Activated naive CD4-positive, alpha-beta T cell (primary cell): ENCODE results near the gene CTNNBL1.

Source experiments
- DNase-seq, 4 experiments: peaks; one replicate each; lab custom pipeline; 2025; lab: John Stamatoyannopoulos, UW

Gene CTNNBL1

DNA sequence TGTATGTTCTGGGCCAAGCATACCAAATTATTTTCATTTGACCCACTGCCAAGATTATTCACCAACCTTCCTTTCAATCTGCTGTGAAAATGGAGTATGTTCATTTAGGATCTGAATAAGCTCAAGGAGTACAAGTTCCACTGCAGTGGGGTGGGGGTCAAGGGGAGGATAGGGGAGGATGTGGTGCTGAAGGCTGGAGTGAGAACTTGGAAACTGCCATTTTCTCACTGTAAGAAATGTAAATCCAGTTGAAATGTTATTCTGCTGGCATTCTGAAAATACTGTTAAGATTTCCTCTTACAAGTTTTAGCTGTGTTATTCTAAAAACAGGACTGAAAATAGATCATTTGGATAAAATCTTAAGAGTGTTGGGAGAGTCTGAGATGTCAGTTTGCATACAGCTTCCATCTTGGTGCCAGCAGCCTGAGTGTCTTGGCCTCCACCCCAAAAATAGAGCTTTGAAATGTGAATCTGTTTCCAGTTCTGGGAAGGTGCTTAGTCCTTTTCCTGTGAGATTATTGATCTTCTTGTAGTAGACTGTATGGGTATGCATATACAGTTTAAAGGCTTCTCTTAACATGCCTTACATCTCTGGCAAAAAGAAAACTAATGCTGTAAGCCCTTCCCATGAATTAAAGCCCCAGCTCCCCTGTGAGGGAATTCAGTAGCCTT is 84.3 kb downstream of the CTNNBL1 start:
- DNase-seq = no peak

DNA sequence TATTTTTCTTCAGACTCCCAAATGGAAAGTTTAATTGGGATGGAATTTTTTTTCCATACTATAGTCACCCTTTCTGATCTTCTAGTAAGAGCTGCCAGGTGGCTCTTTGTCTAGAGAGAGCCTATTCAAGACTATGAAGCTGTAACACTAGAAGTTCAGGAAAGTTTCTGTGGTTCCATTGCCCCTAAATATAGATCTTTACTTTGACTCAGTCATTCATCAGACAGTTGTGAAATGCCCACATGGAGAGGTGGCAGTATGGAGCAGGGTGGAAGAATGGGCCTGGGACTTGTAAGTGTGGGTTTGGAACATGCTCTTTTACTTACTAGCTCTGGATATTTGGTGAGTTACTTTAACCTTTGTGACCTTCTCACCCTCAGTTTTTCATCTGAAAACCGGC is 87.8 kb downstream of the CTNNBL1 start:
- DNase-seq = no peak

DNA sequence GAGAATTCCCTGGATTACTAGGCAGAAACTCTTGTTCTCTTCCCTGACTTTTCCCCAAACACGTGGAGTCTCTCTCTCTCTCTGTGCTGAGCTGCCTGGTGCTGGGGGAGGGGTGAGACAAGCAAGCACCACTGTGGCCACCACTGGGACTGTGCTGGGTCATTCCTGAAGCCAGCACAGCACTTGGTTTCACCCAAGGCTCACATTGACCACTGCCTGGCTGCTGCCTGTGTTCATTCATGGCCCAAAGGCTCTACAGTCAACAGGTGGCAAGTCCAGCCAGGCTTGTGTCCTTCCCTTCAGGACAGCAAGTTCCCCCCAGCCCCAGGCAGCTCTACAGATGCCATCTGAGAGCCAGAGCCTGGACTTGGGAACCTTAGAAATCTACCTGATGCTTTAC is 92.2 kb downstream of the CTNNBL1 start:
- DNase-seq = no peak

DNA sequence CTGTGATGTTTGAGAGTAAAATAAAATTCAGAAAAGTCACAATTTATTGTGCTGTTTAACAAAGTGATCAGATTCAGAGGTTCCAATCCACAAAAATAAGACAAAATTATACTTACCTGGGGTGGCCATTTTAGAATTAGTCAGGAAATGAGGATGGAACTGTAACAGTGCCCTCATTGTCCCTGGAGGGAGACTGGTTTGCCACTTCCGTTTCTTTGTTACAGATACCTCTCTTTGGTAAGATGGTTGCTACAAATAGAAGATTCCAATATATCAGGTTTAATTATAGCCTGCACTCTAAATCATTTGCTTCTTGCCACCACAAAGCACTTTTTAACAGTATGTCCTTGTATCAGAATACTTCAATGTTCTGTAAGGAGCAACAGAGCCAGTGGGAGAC is 95.6 kb downstream of the CTNNBL1 start:
- no peak for DNase-seq

DNA sequence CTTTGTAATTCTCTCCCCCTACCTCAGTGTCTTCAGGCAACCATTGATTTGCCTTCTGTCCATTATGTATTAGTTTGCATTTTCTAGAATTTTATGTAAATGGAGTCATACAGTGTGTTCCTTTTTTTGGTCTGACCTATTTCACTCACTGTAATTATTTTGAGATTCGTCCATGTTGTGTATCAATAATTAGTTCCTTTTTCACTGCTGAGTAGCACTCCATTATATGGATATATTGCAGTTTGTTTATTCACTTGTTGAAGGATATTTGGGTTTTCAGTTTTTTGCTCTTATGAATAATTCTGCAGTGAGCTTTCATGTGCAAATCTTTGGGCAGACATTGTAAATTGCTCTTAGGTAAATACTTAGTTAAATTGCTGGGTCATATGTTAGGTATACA is 97.1 kb downstream of the CTNNBL1 start:
- DNase-seq = no peak

DNA sequence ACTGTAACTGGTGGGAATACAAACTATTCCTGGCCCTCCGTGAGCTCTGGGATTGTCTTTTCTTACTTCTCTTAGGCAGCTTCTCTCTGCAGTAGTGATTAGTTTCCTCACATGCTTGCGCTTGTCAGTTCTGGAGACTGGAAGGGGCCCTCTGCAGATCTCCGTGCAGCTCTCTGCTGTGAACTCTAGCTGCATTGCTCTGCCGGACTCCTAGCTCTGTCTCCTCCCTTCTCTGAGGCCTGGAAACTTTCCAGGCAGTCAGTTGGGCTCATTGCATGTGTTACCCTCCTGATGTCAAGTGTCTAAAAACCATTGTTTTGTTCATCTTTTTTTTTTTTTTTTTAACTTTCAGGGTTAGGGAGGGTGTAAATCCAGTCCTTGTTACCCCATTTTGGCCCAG is 102.3 kb downstream of the CTNNBL1 start:
- no peak for DNase-seq

DNA sequence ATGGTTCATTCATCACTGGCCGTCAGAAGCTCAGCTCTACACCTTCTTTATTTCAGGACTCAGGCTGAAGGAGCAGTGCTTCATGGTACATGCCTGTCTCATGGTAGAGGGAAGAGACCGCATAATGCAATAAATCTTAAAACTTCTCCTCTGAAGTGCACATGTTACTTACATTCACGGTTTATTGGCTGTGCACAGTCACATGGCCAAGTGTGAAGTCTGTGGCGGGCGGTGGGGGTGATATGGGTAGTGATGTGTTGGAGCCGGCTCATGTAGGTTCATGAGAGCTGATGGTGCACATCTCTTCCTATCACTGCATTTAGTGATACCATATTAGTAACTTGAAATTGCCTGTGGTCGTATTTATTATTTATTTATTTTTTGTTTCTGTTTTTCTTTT is 102.9 kb downstream of the CTNNBL1 start:
- DNase-seq = no peak

DNA sequence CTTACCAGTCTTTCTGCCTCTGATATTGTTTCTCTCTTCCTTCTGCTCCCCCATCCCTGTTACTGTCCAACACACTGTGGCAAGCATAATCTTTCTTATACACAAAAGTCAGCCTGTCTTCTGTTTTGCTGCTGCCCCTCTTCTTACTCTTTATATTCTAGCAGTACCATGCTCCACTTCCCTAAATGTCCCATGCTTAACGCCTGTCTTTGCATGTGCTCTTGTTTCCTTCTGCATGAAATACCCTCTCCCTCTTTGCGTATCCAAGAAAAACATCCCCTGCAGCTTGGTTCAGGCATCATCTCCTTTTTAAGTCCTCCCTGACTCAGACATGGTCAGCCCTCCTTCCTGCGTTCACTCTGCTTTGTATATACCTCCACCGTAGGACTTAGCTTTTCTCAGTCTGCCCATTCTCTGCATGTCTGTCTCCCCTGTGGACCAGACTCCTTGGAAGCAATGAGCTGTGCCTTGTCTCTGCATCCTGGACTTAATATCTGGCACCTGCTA is 103.9 kb downstream of the CTNNBL1 start:
- no peak for DNase-seq

DNA sequence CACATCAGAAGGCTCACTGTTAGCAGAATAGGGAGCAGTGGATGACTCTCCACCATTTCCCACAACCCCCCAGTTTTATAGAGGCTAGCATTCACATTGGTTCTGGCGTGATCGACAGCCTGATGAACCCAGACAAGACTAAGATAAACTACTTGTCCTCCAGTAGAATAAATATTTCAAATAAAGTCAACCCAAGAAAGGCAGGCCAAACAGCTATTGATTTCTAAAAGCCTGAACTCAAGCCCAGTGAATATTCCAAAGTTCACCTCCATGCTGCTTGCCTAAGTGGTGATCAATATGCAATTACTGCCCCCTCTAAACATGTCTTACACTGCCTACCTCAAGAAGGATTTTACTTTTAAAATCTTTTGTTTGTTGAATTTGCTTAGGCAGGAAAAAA is 104.5 kb downstream of the CTNNBL1 start:
- DNase-seq = no peak

DNA sequence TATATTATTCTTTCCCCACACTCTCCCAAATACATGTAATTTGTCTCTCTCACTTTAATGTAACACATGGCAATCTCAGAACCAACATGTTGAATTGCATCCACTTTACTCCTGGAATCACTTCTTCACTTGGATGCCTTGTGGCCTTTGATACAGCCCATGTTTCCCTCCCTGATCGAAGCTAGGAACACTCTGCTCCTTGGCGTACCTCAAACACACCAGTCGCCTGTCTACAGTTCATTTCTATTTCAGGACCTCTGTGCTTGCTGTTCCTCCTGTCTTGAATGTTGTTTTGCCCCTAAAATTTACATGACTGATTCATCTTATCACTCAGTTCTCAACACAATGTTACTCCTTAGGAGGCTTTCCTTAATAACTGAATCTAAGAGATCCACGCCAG is 106.8 kb downstream of the CTNNBL1 start:
- DNase-seq = no peak

DNA sequence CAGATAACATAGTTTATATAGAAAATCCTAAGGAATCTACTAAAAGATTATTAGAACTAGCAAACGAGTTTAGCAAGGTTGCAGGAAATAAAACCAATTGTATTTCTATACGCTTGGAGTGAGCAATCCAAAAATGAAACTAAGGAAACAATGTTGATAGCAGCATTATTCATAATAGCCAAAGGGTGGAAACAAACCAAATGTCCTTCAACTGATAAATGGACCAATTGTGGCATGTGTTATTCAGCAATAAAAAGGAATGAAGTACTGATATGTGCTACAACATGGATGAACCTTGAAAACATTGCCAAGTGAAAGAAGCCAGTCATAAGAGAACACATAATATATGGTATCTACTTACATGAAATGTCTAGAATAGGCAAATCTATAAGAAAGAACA is 108.1 kb downstream of the CTNNBL1 start:
- DNase-seq = no peak

DNA sequence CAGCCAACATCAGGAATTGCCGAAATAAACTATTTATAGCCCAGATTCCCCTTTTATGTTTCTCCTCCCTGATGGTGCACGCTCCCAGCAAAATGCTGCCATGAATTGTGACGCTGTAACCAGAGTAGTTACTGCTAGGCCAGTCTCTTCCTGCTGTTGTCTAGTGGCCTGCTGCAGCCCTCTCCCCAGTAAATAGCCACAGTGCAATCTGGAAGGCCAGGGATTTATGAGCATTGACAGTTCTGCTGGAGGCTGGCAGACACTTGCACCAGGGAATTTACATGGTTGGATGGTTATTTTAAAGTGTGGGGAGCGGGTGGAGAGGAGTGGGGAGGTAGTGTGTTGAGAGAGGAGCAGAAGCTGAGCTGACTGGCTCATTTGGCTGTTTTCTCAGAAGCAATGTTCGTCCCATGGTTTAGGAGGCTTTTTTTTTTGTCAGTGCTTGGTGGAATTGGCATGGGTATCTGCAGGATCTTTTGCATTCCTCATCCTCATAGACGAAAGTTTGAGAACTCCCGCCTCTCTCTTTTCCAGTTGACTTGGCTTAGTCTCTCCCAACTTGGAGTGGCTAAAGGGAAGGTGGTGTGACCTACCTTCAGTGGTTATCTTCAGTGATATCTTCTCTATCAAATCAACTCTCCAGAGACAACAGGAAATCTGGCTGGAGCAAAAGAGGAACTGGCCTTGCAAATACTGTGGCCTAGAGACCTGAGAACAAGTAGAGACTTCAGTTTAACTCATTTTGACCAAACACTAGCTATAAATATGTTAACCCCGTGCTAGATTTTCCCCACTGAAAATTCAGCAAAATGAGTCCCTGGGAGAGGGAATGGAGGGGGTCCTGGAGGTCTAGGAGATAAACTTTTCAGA is 109.8 kb downstream of the CTNNBL1 start:
- no peak for DNase-seq

DNA sequence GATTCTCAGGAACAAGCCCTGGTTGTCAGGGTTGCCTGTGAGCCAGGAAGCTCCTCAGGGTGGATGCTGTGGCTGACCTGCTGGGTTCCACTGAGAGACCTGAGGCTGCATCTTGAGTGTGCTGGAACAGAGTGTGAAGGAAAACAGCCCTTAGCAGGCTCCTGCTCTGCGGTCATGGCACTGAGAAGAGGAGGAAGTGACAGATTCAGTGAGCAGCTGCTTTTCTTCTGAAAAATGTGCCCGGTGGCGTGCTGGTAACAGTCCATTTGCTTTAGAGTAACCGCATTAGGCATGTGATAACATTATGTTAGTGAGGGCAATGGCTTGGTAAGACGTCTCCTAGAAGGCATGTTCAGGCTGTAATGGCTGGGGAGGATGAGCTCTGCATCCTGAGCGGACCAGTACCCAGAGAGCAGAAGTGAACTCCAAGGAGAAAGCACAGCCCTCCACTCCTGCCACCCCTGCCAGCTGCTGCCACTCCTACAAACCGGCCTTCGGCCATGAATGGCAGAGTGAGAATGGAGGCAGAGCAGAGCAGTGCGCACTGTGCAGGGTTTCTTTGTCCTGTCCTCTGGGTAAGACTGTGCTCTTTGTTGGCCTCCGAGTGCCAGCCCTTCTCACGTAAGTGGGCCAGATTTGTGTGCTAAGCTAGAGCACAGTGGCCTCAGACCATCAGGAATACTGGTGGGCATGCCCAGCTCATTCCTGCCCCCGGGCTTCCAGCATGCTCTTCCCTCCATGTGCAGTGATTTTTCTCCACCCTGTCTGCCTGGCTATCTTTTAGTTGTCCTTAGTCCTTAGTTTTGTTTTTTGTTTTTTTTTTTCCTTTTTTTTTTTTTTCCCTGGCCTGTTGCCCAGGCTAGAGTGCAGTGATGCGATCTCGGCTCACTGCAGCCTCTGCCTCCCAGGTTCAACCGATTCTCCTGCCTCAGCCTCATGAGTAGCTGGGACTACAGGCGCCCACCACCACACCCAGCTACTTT is 111.0 kb downstream of the CTNNBL1 start:
- DNase-seq = no peak

DNA sequence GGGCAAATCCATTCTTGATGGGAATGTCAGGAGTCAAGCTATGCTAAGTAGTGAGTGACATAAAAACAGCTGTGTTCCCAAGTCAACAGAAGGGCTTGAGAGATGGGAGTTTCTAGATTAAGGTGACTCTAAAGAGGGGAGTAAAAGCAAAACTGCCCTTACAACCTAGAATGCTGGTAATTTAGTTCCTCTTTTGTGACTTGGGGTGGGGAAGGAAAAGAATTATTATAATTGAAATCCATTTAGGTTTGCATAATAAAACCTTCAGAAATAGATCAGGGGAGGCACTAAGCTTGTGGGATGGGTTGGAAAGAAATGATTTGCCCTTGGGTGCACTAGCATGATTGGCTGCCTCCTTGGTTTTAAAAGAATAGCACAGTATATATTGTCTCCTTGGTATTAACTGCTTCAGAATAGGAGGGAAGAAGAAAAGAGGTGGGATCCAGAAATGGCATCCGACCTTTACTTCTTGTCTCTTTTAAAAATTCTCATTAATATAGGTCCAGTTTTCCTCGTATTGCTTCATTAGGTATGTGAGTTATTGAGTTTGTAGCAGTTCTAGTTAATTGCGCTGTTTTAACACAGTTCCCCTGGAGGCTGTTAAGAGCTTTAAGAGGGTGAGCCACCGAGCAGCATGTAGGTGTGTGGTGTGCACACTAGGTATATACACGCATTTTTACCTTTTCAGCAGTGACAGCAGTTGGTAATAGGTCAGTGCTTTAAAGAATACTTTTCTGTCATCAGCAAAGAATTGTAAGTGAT is 113.8 kb downstream of the CTNNBL1 start:
- no peak for DNase-seq

DNA sequence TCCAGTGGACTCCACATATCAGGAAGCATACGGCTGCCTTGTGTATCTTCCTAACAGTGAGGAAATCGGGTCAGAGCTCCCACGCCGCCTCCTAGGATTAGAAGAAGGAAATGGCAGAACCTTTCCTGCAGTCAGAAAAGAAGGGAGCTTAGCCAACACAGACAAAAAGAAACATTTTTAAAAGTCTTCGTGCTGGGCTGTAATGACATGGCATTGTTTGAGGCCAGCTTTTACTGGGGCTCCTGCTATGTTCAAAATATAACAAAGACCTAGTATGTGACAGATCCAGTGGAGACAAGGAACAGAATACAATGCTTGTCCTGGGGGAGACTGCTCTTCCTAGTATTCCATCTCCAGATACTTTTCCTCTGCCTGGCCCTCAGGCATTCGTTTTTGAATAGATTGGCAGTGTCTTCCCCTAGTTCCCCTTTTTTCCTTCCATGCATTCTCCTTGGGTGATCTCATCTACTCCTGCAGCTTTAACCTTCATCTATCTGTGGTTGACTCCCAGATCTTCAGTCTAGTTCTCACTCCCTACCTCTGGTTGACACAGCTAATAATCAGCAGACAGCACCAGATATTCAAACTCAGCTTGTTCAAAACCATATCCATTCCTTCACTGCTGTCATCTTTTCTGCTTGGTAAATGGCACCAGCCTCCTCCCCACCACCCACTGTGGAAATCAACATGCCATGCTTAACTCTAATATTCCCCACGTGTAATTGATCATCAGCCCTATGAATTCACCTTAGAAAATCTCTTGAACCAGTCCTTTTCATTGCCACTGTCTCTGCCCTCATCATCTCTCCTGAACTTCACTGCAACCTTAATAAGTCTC is 114.6 kb downstream of the CTNNBL1 start:
- DNase-seq = no peak

DNA sequence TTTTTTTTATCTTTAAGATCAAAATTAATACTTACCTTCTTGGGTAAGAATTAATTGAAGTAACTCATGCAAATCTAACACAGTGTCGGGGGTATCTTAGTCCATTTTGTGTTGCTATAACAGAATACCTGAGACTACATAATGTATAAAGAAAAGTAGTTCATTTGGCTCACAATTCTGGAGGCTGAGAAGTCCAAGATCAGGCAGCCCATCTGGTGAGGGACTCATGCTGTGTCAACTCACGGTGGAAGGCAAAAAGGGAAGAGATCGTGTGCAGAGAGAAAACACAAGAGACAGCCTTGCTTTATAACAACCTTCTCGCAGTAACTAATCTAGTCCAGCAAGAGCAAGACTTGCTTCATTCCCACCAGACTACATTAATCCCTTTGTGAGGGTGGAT is 116.2 kb downstream of the CTNNBL1 start:
- DNase-seq = no peak

DNA sequence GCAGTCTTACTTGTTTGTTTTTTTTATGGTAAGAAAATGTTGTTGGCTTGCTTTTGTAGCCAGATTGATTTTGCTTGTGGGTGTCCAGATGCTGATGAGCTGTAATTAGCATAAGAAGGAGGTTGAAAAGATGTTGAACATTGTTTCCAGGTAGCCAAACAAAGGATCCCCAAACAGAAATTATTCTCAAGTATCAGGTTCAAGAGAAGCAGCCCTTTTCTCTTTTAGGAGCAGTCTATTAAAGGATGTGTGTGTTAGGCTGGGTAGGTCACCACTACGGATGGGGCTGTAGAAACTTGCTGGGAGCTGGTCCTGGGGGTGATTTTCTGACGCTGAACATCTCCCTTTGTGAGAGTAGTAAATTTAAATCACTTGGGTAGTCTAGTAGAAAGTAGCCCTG is 122.2 kb downstream of the CTNNBL1 start:
- DNase-seq = no peak

DNA sequence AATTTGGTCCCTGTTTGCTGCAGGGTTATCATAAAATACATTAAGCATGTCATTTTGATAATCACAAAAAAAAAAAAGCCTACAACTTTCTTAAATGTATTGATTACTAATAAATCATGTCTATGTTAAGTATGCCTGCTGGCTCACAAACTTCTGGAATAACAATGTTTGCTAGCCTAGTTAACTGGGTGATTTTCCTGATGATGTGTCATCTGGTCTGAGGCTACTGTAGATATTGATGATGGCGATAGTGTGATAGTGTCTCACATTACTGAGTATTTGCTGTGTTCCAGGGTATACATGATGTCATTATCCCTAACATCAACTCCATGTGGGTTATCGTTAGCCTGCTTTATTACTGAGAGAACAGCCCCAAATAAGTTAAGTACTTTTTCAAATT is 122.9 kb downstream of the CTNNBL1 start:
- DNase-seq = no peak

DNA sequence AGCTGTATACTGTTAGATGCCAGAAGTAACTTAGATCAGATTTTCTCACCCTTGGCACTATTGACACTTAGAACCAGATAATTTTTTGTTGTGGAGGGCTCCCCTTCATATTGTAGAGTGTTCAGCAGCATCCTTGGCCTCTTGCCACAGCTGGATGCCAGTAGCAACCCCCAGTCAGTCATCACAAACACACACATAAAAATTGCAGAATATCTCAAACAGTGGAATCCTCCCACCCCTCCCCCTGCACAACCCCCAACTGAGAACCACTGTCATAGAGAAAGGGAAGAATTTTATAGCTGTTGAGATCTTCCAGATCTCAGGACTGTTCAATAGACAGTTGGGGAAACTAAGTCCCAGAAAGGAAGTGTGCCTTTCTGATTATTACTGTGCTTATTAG is 127.9 kb downstream of the CTNNBL1 start:
- no peak for DNase-seq

DNA sequence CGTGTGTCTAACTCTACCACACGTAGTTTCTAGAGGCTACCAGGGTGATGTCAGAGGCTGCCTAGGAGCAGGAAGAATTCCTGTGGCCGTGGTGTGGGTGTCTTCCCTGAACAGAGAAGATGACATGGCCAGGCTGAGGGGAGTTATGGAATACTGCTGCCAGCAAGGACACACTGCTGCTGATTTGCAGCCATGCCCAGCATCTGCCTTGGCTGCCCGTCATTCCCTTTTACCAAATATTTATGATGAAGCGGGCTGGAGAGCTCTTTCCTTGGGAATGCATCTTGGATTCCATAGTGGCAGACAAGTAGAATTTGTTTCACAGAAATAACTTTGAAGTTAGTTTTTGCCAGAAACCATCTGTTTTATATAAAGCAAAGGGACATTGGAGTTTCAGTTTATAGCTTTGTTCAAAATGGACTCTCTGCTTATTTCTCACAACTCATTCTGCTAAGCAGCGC is 128.3 kb downstream of the CTNNBL1 start:
- DNase-seq = no peak
